ENCODE measurements around the gene ZNF683. TPM values are rescaled to one million over a fixed set of nuclear protein-coding genes. Genes with fewer than 3 reads are reported as not detected.
"Not testable (repeated sequence)": the region's sequence is repeated elsewhere in the genome, so short reads cannot be mapped to it uniquely, and the experiment has no call there.

Gene ZNF683
- total RNA-seq, 2 experiments from 2014 or later, result 0.94 to 1.6 TPM

DNA sequence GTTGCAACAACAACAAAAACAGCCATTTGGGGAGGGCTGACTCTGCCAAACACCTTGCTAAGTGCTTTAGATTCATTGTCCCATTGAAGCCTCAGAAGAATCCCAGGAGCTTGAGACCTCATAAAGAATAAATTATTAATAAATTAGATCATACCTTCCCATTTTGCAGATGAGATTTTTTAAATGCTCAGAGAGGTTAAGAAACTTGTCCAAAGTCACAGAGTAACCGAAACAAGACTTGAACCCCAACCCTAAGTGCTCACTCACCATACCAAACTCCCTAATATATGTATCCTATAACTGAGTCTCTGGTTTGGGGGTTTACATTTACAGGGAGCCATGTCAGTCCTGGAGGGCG, 22.2 kb downstream of the ZNF683 start:
- CTCF ChIA-PET, result interaction anchor here (0.5 to 5.6 kb wide), 2 partner anchors 13 to 1144 kb away, joined by 3 to 24 read pairs; no protein-coding TSS in a partner anchor

DNA sequence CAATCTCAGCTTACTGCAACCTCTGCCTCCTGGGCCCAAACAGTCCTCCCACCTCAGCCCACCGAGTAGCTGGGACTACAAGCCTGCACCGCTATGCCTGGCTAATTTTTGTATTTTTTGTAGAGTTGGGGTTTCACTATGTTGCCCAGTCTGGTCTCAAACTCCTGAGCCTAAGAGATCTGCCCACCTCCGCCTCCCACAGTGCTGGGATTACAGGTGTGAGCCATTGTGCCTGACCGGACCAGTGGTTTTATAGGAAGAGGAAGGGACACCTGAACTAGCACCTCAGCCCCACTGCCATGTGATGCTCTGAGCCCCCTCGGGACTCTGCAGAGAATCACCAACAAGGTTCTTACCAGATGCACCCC, 22.7 kb downstream of the ZNF683 start:
- ChIA-PET CTCF (interaction anchor here (5.6 kb wide), 1 partner anchor 13 kb away, joined by 24 read pairs; no protein-coding TSS in a partner anchor), POLR2A (interaction anchor here (1.0 kb wide), 1 partner anchor 9 kb away, joined by 3 read pairs; no protein-coding TSS in a partner anchor)

More for the DNA sequence above, 22.2 kb downstream of the ZNF683 start:
- POLR2A ChIA-PET, result interaction anchor here (1.0 kb wide), 1 partner anchor 9 kb away, joined by 3 read pairs; no protein-coding TSS in a partner anchor

DNA sequence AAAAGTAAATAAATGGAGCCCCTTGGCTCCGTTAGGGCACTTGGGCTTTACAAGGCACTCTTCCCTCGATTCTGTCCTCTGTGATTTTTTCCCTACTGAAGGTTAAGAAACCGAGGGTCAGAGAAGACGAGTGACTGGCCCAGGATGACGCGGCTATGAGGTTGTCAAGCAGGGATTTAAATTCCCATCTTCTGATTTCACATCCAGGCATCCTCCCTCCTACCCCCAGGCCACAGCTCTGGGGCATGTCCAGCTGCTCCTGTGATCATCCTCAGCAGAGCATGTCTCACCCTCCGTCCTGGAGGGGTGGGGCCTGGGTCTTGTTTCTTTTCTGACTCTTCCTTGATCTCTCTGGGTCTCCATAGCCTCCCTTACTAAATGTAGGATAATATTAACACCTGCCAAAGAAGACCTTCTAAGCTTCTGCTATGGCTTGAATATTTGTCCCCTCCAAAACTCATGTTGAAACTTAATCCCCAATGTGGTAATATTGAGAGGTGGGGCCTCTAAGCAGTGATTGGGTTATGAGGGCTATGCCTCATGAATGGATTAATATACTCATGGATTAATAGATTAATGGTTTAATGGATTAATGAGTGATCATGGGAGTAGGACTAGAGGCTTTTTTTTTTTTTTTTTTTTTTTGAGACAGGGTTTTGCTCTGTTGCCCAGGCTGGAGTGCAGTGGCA, 23.2 kb downstream of the ZNF683 start:
- CTCF ChIA-PET, result no interaction called here

DNA sequence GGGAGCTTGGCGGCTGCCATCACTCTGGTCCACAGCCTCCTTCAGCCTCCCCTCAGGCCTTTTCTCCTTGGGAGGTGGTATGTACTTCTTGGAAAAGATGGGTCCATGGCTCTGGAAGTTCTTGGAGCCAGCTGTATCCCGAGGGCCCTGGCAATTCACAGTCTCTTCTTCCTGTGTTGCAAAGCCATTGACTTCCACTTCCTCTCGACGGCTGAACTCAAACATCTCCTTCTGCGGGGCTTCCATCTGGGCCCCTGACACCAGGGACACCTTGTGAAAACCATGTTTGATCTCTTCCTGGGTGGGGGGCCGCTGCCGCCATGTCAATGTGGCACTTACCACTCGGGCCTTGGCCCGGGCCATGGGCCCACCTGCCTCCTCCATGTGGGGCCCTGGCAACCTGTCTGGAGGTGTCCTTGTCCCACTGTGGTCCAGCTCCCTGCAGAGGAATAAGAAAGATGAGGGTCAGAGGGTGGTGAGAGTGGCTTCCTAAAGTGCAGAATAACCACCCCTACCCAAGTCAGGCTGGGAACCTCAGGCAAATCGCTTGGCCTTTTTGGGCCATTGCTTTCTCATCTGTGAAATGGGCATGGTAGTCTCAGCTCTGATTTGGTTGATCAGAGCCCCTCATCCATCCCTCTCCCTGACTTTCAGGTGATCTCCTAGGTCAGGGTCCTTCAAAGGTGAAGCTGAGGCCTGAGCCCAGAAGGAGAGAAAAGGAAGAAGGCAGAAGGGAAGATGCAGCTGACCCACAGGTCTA, 26.1 kb downstream of the ZNF683 start:
- POLR2A ChIA-PET, result no interaction called here
- CTCF ChIA-PET, result interaction anchor here (1.0 to 3.6 kb wide), 3 partner anchors 17 to 24 kb away, joined by 4 to 16 read pairs (median 4); no protein-coding TSS in a partner anchor

More for the DNA sequence above, 23.2 kb downstream of the ZNF683 start:
- POLR2A ChIA-PET, result interaction anchor here (1.0 kb wide), 1 partner anchor 10 kb away, joined by 3 read pairs; no protein-coding TSS in a partner anchor

DNA sequence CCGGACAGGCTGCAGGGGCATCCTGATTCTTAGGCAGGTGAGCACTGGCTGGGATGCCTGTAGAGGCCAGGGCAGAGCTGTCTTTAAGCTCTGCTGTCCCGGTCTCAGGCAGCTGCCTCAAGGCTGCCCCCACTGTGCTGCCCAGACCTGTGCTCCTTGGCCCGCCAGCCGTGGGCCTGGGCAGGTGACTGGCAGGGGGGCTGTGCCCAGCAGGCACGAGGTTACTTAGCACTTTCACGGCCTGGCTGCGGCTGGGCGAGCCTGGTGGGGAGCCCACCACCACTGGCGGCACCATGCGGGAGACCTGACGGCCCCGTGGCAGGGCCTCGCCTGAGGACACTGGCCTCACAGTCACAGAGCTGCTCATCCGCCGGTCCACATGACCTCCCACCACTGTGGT, 26.8 kb downstream of the ZNF683 start:
- ChIA-PET POLR2A (no interaction called here), CTCF (interaction anchor here (1.1 to 3.6 kb wide), 2 partner anchors 18 to 25 kb away, joined by 4 to 16 read pairs; no protein-coding TSS in a partner anchor)

DNA sequence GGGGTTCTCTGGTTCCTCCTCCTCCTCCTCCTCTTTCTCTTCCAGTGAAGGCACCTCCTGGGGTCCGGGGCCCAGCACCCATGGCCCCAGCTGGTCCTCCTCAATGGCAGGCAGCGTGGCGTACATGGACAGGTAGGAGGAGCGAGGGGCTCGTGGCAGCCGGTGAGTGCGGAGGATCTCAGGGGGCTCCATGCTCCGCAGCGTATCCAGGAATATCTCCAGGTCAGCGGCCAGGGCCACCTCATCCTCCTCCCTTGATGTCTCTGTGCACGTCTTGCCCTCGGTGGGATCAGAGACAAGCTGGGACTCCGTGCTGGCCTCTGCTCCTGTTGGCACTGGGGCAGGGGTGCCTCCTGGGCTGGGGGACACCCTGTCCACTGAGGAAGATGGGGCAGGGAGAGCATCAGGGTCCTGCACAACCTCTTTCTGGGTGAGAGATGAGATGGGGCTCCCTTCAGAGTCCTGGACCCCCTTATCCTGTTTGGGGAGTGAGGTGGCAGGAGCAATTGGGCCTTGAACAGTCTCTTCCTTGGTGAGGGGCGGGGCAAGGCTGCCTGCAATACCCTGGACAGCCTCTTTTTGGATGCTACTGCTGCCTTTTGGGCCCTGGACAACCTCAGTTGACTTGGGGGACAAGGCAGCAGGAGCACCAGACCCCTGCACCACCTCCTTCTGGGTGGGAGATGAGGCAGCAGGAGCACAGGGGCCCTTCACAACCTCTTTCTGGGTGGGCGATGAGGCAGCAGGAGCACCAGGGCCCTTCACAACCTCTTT, 28.2 kb downstream of the ZNF683 start:
- ChIA-PET CTCF (interaction anchor here (1.2 kb wide), 1 partner anchor 20 kb away, joined by 3 read pairs; no protein-coding TSS in a partner anchor), POLR2A (no interaction called here)

DNA sequence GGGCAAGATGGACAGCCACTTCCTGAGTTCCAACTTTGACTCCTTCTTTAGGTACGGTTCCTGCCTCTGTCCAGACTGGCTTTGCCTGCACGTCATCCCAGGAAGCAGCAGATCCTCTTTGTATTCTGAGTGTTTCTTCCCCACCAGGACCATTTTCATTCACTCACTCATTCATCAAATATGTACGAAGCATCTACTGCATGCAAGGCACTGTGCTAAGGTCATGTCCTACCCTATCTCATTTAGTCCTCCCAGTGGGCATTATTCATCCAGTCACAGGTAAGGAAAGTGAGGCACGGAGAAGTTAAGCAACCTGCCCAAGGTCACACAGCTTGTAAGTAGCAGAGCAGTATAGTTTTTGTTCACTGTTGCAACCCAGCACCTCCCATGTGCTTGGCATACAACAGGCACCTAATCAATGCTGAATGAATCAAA, 32.5 kb downstream of the ZNF683 start:
- POLR2A ChIA-PET, result no interaction called here

DNA sequence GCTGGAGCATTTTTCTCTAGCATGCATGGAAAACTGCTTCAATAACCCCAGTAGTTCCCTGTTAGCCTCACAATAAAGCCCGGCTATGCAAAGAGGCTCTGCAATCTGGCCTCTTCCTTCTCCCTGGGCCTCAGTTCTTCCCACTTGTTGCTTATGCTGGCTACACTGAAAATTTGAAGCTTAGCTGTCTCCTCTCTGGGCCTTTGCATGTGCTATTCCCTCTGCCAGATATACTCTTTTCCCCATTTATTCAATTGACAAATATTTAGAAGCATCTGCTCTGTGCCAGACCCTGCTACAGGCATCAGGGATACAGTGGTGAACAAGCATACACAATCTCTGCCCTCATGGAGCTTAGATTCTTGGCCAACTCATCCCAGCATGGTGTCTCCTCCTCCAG, 33.9 kb downstream of the ZNF683 start:
- CTCF ChIA-PET, result interaction anchor here (1.4 kb wide), 1 partner anchor 17 kb away, joined by 4 read pairs; no protein-coding TSS in a partner anchor
- POLR2A ChIA-PET, result no interaction called here

More for the DNA sequence above, 32.5 kb downstream of the ZNF683 start:
- CTCF ChIA-PET, result no interaction called here

DNA sequence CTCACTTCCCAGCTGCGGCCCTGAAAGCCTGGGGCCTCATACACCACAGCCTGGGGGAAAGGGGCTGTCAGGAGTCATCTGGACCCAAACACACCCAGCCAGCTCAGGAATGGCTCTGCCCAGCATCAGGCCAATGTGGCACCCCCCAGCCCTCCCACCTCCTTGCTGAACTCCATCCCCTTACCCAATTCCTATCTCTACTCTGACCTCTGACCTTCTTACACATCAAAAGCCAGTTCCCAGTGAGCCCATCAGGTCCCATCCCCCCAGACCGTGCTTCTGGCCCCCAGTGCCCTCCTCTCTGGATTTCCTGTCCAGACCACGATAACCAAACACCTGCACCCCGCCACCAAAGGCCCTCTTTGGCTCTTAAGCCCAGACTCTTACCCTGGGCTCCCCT, 34.9 kb downstream of the ZNF683 start:
- ChIA-PET POLR2A (no interaction called here), CTCF (interaction anchor here (1.6 kb wide), 1 partner anchor 26 kb away, joined by 4 read pairs; no protein-coding TSS in a partner anchor)

DNA sequence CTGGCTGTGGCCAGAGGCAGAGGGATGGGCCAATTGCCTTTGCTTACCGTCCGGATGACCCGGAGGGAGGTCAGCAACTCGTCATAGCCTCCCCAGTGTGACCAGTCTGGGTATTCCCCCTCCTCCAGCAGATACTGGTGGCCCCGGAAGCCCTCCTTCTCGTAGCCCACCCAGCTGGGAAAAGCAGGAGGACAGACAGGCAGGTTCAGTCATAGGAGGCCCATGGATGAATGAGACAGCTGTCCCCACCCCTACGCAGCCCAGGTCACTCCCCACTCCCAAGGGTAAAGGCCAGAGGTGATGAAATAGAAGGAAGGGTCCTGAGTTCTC, 35.4 kb downstream of the ZNF683 start:
- POLR2A ChIA-PET, result no interaction called here
- CTCF ChIA-PET, result interaction anchor here (1.6 to 2.3 kb wide), 2 partner anchors 16 to 27 kb away, joined by 4 to 9 read pairs; no protein-coding TSS in a partner anchor

DNA sequence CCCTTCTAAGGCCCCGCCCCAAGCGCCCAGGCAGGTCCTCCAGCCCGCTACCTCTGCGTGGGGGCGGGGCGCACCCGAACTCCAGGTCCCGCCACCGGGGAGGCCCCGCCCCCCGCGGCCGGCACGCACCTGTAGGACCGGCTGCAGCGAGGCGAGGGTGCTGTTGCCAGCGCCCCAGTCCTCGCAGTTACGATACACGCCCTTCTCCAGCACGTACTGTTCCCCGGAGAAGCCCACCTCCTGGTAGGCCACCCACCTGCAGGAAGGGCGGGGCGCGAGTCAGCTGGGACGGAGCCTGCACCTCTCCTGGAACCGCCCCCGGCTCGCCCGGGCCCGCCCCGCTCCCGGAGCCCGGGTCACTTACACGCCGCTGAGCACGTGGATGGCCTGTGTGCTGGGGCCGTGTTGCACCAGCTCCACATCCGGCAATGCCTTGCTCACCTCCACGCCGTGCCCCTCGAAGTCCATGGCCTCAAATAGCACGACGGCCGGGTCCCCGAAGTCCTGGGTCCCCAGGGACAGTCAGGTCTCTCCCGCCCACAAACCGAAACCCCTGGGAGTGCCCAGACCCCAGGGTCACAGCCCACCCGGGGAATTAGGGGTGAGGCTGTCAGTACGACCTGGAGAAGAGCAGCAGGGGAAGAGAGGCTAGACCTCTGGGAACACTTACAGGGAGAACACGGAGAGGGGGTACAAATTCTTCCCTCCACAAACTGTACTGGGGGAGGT, 35.9 kb downstream of the ZNF683 start:
- POLR2A ChIA-PET, result no interaction called here
- CTCF ChIA-PET, result interaction anchor here (1.6 to 2.3 kb wide), 2 partner anchors 15 to 27 kb away, joined by 4 to 9 read pairs; no protein-coding TSS in a partner anchor

DNA sequence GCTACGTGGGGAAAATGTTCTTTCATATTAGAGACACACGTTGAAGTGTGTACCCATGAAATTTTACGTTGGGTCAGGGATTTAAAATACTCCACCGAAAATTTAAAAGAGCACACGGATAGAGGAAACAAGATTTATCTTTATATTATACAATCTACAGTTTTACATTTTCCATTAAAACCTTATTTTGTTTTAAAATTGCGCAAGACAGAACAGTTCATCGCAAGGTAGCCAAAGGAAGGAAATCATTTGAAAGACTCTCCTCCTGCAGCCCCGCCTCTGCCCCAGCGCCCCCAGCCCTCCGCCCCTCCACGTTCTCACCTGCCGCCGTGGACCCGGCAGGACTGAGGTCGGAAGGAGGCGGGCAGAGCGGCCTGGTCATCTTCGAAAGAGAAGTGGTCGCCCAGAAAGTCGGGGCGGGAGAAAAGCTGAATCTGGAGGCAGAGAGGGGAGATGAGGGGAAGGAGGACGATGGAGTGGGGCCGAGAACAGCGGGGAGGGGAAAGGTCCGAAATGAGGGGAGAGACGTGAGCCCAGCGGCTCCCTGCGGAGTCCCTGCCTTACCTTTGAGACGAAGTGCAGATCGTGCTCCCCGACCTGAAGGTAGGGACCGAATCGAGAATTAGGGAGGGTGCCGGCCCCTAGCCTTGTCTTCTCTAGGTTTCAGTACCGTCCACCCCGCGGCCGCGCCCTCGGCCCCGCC, 36.6 kb downstream of the ZNF683 start:
- ChIA-PET CTCF (interaction anchor here (1.6 to 2.3 kb wide), 2 partner anchors 15 to 28 kb away, joined by 4 to 9 read pairs; no protein-coding TSS in a partner anchor), POLR2A (no interaction called here)

DNA sequence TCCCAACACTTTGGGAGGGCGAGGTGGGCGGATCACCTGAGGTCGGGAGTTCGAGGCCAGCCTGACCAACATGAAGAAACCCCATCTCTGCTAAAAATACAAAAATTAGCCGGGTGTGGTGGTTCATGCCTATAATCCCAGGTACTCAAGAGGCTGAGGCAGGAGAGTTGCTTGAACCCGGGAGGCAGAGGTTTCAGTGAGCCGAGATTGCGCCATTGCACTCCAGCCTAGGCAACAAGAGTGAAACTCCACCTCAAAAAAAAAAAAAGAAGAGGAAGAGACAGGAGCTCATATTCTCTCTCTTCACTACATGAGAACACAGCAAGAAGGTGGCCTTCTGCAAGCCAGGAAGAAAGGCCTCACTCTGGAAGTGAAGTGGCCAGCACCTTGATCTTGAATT, 39.2 kb downstream of the ZNF683 start:
- POLR2A ChIA-PET, result not testable (repeated sequence)
- CTCF ChIA-PET, result interaction anchor here (1.1 kb wide), 1 partner anchor 12 kb away, joined by 3 read pairs; no protein-coding TSS in a partner anchor

DNA sequence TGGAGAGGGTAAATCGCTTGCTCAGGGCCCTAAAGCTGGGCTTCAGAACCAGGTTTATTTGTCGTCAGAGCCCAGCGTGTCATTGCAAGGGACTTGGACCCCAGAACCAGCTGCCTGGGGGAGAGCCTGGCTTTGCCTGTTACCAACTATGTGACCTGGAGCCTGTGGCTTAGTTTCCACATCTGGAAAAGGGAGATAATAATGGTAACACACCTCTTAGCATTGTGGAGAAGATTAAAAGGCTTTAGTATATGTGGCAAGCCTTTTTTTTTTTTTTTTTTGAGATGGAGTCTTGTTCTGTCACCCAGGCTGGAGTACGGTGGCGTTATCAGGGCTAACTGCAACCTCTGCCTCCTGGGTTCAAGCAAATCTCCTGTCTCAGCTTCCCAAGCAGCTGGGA, 42.3 kb downstream of the ZNF683 start:
- POLR2A ChIA-PET, result interaction anchor here (0.6 kb wide), 1 partner anchor 157 kb away, joined by 9 read pairs; no protein-coding TSS in a partner anchor
- CTCF ChIA-PET, result interaction anchor here (0.5 to 2.4 kb wide), 4 partner anchors 9 to 69 kb away, joined by 3 to 11 read pairs (median 3); no protein-coding TSS in a partner anchor

DNA sequence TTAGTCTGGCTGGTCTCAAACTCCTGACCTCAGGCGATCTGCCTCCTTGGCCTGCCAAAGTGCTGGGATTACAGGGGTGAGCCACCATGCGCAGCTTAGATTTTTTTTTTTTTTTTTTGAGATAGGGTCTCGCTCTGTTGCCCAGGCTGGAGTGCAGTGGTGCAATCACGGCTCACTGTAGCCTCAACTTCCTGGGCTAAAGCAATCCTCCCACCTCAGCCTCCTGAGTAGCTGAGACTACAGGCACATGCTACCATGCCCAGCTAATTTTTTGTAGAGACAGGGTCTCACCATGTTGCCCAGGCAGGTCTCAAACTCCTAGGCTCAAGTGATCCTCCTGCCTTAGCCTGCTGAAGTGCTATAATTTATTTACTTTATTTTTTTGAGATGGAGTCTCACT, 43.2 kb downstream of the ZNF683 start:
- POLR2A ChIA-PET, result not testable (repeated sequence)

DNA sequence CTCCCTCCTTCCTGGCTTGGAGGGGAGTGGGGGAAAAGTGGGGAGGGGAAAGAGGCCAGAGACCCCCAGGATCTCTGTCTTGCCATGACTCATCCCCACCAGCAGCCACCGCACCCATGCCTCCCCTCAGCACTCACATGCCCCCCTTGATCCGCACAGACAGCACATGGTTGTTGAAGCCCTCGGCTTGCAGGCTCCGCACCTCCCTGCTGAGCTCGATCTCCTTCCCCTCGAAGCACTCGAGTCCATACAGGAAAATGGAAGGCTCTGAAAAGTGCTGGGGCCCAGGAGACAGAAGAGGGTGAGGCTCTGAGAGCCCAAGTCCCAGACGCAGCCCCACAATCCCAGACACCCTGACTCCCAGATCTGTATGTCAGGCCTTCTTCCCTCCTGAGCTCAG, 44.0 kb downstream of the ZNF683 start:
- CTCF ChIA-PET, result interaction anchor here (0.8 kb wide), 1 partner anchor 183 kb away, joined by 4 read pairs; no protein-coding TSS in a partner anchor
- POLR2A ChIA-PET, result no interaction called here

More for the DNA sequence above, 43.2 kb downstream of the ZNF683 start:
- CTCF ChIA-PET, result interaction anchor here (0.8 to 2.4 kb wide), 3 partner anchors 8 to 184 kb away, joined by 3 to 11 read pairs (median 4); no protein-coding TSS in a partner anchor

DNA sequence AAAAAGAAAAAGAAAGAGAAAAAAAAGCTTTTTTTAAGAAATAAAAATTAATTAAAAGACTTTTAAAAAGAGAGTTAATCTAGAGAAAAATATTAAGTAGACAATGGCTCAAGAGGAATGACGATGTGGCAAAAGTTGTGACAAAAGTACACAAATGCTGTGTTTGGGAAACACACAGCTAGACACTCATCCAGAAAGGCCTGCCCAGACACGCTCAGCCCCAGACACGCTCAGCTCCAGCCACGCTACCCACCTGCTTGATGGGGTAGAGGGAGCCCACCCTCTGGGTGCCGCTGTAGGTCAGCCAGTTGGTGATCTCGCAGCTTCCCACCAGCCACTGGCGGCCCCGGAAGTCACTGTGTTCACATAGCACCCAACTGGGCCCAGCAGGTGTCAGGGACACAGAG, 44.6 kb downstream of the ZNF683 start:
- ChIA-PET CTCF (no interaction called here), POLR2A (no interaction called here)

DNA sequence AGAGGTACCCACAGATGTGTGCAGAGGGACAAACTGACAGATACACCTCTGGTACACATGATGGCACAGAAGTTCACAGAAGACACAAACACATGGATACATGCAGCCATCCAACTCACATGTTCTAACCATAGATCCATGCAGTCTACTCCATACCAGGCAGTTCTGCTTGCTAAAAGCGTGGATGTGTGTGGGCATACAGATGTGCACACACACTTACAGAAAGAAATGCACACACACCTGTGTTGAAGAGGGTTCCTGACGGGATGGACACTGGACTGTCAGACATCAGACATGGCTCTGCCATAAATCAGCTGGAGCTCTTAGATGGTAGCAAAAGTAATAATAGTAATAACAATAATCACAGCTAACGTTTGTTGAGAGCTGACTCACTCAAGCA, 48.0 kb downstream of the ZNF683 start:
- ChIA-PET POLR2A (no interaction called here), CTCF (interaction anchor here (9.2 kb wide), 1 partner anchor 47 kb away, joined by 144 read pairs; the partner anchor contains the start of gene SH3BGRL3)
